WTC11 (cell line): ENCODE data around the gene FIZ1. TPM values are rescaled to one million over a fixed set of nuclear protein-coding genes. Genes with fewer than 3 reads are reported as not detected.

ENCODE experiments used
- ARID4B ChIP-seq: sonication (generic); formaldehyde crosslinking; IDR thresholded peaks from 2 replicates; pipeline ENCODE4 v1.8.0; 2023; ENCODE audit warnings: missing genetic modification reagents, mild to moderate bottlenecking, borderline replicate concordance
- ATF1 ChIP-seq: sonication (generic); formaldehyde crosslinking; IDR thresholded peaks from 2 replicates; pipeline ENCODE4 v1.8.1; 2023; ENCODE audit warnings: mild to moderate bottlenecking, moderate library complexity, missing genetic modification reagents
- ATF3 ChIP-seq: sonication (generic); formaldehyde crosslinking; conservative IDR thresholded peaks from 2 replicates; pipeline ENCODE4 v1.8.1; 2022; ENCODE audit warnings: mild to moderate bottlenecking, missing genetic modification reagents
- ATF6 ChIP-seq: sonication (generic); formaldehyde crosslinking; IDR thresholded peaks from 2 replicates; pipeline ENCODE4 v1.8.1; 2023; ENCODE audit warnings: mild to moderate bottlenecking, missing genetic modification reagents
- CTCF ChIP-seq: fragments of 200-600 bp; IDR thresholded peaks from 2 replicates; pipeline ENCODE4 v1.8.0; 2022; ENCODE audit warnings: antibody characterized with exemption
- FOXJ3 ChIP-seq: sonication (generic); formaldehyde crosslinking; IDR thresholded peaks from 2 replicates; pipeline ENCODE4 v1.9.0; 2021; ENCODE audit warnings: missing genetic modification reagents, mild to moderate bottlenecking, borderline replicate concordance
- FOXK1 ChIP-seq: sonication (generic); formaldehyde crosslinking; IDR thresholded peaks from 2 replicates; pipeline ENCODE4 v1.8.0; 2022; ENCODE audit warnings: mild to moderate bottlenecking, moderate library complexity, missing genetic modification reagents
- FOXP1 ChIP-seq: sonication (generic); formaldehyde crosslinking; IDR thresholded peaks from 2 replicates; pipeline ENCODE4 v1.8.0; 2022; ENCODE audit warnings: missing genetic modification reagents, mild to moderate bottlenecking, moderate library complexity, borderline replicate concordance
- IRF2 ChIP-seq: sonication (generic); formaldehyde crosslinking; IDR thresholded peaks from 2 replicates; pipeline ENCODE4 v1.8.0; 2022; ENCODE audit warnings: low read depth, missing genetic modification reagents, borderline replicate concordance
- MXD4 ChIP-seq: fragments of 250-450 bp; sonication (Bioruptor Pico); IDR thresholded peaks from 2 replicates; pipeline ENCODE4 v1.8.0; 2021; ENCODE audit warnings: mild to moderate bottlenecking, moderate library complexity, borderline replicate concordance
- NR3C1 ChIP-seq: sonication (generic); formaldehyde crosslinking; conservative IDR thresholded peaks from 2 replicates; pipeline ENCODE4 v1.8.1; 2023; ENCODE audit warnings: low read depth, mild to moderate bottlenecking, missing genetic modification reagents
- OVOL2 ChIP-seq: fragments of 250-450 bp; sonication (Bioruptor Pico); IDR thresholded peaks from 2 replicates; pipeline ENCODE4 v1.9.0; 2021; ENCODE audit warnings: mild to moderate bottlenecking, borderline replicate concordance
- RORB ChIP-seq: fragments of 250-450 bp; sonication (Bioruptor Pico); IDR thresholded peaks from 2 replicates; pipeline ENCODE4 v1.9.0; 2021; ENCODE audit warnings: mild to moderate bottlenecking
- SMAD3 ChIP-seq: sonication (generic); formaldehyde crosslinking; IDR thresholded peaks from 2 replicates; pipeline ENCODE4 v1.8.0; 2022; ENCODE audit warnings: missing genetic modification reagents, mild to moderate bottlenecking, borderline replicate concordance
- SOX15 ChIP-seq: fragments of 250-450 bp; sonication (Bioruptor Pico); IDR thresholded peaks from 2 replicates; pipeline ENCODE4 v1.9.0; 2021; ENCODE audit warnings: mild to moderate bottlenecking
- STAT6 ChIP-seq: sonication (generic); formaldehyde crosslinking; conservative IDR thresholded peaks from 2 replicates; pipeline ENCODE4 v1.8.1; 2023; ENCODE audit warnings: mild to moderate bottlenecking, low read depth, missing genetic modification reagents, moderate library complexity
- TCF7 ChIP-seq: sonication (generic); formaldehyde crosslinking; IDR thresholded peaks from 2 replicates; pipeline ENCODE4 v1.8.0; 2022; ENCODE audit warnings: mild to moderate bottlenecking, low read depth, missing genetic modification reagents, moderate library complexity
- TEAD1 ChIP-seq: sonication (generic); formaldehyde crosslinking; IDR thresholded peaks from 2 replicates; pipeline ENCODE4 v1.8.0; 2022; ENCODE audit warnings: mild to moderate bottlenecking, missing genetic modification reagents
- TEAD4 ChIP-seq: sonication (generic); formaldehyde crosslinking; IDR thresholded peaks from 2 replicates; pipeline ENCODE4 v1.8.0; 2022; ENCODE audit warnings: mild to moderate bottlenecking, missing genetic modification reagents
- ZNF138 ChIP-seq: sonication (generic); formaldehyde crosslinking; conservative IDR thresholded peaks from 2 replicates; pipeline ENCODE4 v1.8.1; 2022; ENCODE audit warnings: mild to moderate bottlenecking, moderate library complexity, missing genetic modification reagents
- ZNF671 ChIP-seq: fragments of 250-450 bp; sonication (Bioruptor Pico); IDR thresholded peaks from 2 replicates; pipeline ENCODE4 v1.8.0; 2021; ENCODE audit warnings: mild to moderate bottlenecking
- total RNA-seq: library from RNA; stranded (reverse); gene quantifications from 3 replicates; pipeline ENCODE4 v1.2.3, GENCODE V29; 2021
- TF ChIP-seq, protein P1 (sequence below): sonication (generic); formaldehyde crosslinking; IDR thresholded peaks from 2 replicates; pipeline ENCODE4 v1.8.0; 2023; ENCODE audit warnings: missing genetic modification reagents
- TF ChIP-seq, protein P2 (sequence below): sonication (generic); formaldehyde crosslinking; IDR thresholded peaks from 2 replicates; pipeline ENCODE4 v1.8.0; 2022; ENCODE audit warnings: mild to moderate bottlenecking, missing genetic modification reagents
- TF ChIP-seq, protein P3 (sequence below): sonication (generic); formaldehyde crosslinking; IDR thresholded peaks from 2 replicates; pipeline ENCODE4 v1.8.0; 2022; ENCODE audit warnings: mild to moderate bottlenecking, missing genetic modification reagents

FIZ1 gene
- total RNA-seq, 1 experiment from 2014 or later: 20.1 TPM

DNA sequence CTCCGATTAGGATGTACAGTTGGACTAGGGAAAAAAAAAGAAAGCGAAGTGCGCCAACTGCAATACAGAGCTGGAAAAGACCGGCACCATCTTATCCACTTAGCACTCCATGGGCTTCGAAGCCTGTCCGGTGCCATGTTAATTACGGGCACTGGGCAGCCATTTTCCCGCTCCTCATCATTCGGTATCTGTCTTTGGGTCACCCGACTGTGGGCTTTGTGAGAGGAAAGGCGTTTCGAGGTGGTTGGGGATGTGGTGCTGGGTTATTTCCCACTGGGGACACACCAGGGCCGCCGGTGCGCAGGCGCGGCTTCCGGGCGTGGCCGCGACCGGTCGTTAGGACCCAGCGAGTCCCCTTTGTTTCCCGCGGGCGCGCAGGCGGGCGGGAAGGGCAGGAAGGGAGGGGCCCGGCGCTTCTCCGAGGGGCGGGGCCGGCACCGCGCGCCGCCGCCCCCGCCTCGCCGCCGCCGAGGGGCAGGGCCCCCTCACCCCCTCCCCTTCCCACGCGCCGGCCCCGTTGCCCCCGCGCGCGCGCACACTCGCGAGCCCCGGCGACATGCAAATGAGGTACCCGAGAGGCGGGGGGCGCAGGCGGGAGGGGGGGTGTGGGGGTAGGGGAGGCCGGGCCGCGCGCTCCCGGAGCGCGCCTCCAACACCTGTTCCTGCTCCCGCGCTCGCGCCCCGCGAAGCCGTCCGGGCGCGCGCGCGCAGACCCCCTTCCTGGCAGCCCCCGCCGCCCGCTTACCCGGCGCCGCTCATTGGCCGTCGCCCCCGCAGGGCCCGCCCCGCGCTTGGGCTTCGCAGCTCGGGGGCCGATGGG lies 735 bp upstream of the FIZ1 start, which contains the start of gene ZNF524 (continued):
- TF ChIP-seq, protein P1, sequence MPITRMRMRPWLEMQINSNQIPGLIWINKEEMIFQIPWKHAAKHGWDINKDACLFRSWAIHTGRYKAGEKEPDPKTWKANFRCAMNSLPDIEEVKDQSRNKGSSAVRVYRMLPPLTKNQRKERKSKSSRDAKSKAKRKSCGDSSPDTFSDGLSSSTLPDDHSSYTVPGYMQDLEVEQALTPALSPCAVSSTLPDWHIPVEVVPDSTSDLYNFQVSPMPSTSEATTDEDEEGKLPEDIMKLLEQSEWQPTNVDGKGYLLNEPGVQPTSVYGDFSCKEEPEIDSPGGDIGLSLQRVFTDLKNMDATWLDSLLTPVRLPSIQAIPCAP: no peak
- peak; percentile 29; the same call in 1 of the 2 replicates for TF ChIP-seq FOXP1 (CRISPR knock-in tag)
- TF ChIP-seq SMAD3: no peak
- TF ChIP-seq, protein P2, sequence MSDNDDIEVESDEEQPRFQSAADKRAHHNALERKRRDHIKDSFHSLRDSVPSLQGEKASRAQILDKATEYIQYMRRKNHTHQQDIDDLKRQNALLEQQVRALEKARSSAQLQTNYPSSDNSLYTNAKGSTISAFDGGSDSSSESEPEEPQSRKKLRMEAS (CRISPR knock-in tag): peak; percentile 40
- no peak for TF ChIP-seq ARID4B (CRISPR knock-in tag)
- TF ChIP-seq TEAD1 (CRISPR knock-in tag): no peak
- no peak for TF ChIP-seq RORB
- TF ChIP-seq ATF6 (CRISPR knock-in tag): no peak
- TF ChIP-seq ZNF671 (CRISPR knock-in tag): no peak
- TF ChIP-seq ATF1 (CRISPR knock-in tag): no peak
- TF ChIP-seq ATF3 (CRISPR knock-in tag): no peak
- no peak for TF ChIP-seq TCF7 (CRISPR knock-in tag)
- no peak for TF ChIP-seq STAT6 (CRISPR knock-in tag)
- TF ChIP-seq FOXJ3 (CRISPR knock-in tag): no peak
- TF ChIP-seq MXD4 (CRISPR knock-in tag): no peak
- 0 out of 2 replicates have a peak, but pooled peaks have one; percentile 19 for TF ChIP-seq TEAD4 (CRISPR knock-in tag)
- no peak for TF ChIP-seq IRF2 (CRISPR knock-in tag)
- TF ChIP-seq CTCF: no peak
- TF ChIP-seq FOXK1 (CRISPR knock-in tag): peak; percentile 73
- TF ChIP-seq OVOL2 (CRISPR knock-in tag): no peak
- TF ChIP-seq ZNF138: no peak
- TF ChIP-seq, protein P3, sequence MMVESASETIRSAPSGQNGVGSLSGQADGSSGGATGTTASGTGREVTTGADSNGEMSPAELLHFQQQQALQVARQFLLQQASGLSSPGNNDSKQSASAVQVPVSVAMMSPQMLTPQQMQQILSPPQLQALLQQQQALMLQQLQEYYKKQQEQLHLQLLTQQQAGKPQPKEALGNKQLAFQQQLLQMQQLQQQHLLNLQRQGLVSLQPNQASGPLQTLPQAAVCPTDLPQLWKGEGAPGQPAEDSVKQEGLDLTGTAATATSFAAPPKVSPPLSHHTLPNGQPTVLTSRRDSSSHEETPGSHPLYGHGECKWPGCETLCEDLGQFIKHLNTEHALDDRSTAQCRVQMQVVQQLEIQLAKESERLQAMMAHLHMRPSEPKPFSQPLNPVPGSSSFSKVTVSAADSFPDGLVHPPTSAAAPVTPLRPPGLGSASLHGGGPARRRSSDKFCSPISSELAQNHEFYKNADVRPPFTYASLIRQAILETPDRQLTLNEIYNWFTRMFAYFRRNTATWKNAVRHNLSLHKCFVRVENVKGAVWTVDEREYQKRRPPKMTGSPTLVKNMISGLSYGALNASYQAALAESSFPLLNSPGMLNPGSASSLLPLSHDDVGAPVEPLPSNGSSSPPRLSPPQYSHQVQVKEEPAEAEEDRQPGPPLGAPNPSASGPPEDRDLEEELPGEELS (CRISPR knock-in tag): peak; percentile 43; the same call in 1 of the 2 replicates
- TF ChIP-seq SOX15 (CRISPR knock-in tag): no peak
- no peak for TF ChIP-seq NR3C1 (CRISPR knock-in tag)
